ENCODE data around the gene SCGB1D1. TPM values are rescaled to one million over a fixed set of nuclear protein-coding genes. Genes with fewer than 3 reads are reported as not detected.

SCGB1D1 gene
- total and polyA plus RNA-seq, 3 experiments from 2014 or later: not detected

- no peaks in the 10 kb centered on the region for H3K9me3 ChIP-seq (ENCODE audit: low read length)
- no peak overlapping the region for H3K4me3 ChIP-seq (ENCODE audit: low read length)
- CTCF ChIA-PET: no interaction called here
- DNase-seq: no peak
- peaks cover 15% of the 10 kb centered on the region for H3K36me3 ChIP-seq (ENCODE audit: insufficient read depth, low read length)
- H3K4me1 Mint-ChIP-seq: no peaks in the 10 kb centered on the region
- H3K4me1 ChIP-seq (ENCODE audit: insufficient read depth, low read length): no peaks in the 10 kb centered on the region
- H3K27ac Mint-ChIP-seq: no peak overlapping the region
- POLR2A ChIA-PET: no interaction called here
- no peaks in the 10 kb centered on the region for H3K27me3 ChIP-seq (ENCODE audit: insufficient read depth, low read length, poor library complexity, severe bottlenecking)
- no peak overlapping the region for H3K27ac ChIP-seq (ENCODE audit: low read depth, low read length)
- H3K9me3 Mint-ChIP-seq: no peaks in the 10 kb centered on the region
- H3K27me3 Mint-ChIP-seq: no peaks in the 10 kb centered on the region
- H3K36me3 Mint-ChIP-seq: peaks cover 4 to 57% (median 14%) of the 10 kb centered on the region in 3 donors
- H3K4me3 Mint-ChIP-seq: no peak overlapping the region
These were observed 37.5 kb upstream of the SCGB1D1 start for GRCh38 chr11:62152245-62153086.

- ChIA-PET POLR2A (no interaction called here), CTCF (no interaction called here)
- peaks cover 10% of the 10 kb centered on the region for H3K36me3 ChIP-seq (ENCODE audit: insufficient read depth, low read length)
- Mint-ChIP-seq H3K4me3 (no peak overlapping the region), H3K27ac (no peak overlapping the region), H3K27me3 (no peaks in the 10 kb centered on the region), H3K9me3 (no peaks in the 10 kb centered on the region), H3K36me3 (peaks cover 4 to 51% (median 10%) of the 10 kb centered on the region in 3 donors), H3K4me1 (no peaks in the 10 kb centered on the region)
- no peaks in the 10 kb centered on the region for H3K4me1 ChIP-seq (ENCODE audit: insufficient read depth, low read length)
- H3K4me3 ChIP-seq (ENCODE audit: low read length): no peak overlapping the region
- H3K9me3 ChIP-seq (ENCODE audit: low read length): no peaks in the 10 kb centered on the region
- no peaks in the 10 kb centered on the region for H3K27me3 ChIP-seq (ENCODE audit: insufficient read depth, low read length, poor library complexity, severe bottlenecking)
- DNase-seq: no peak
- no peak overlapping the region for H3K27ac ChIP-seq (ENCODE audit: low read depth, low read length)
These were observed 37.0 kb upstream of the SCGB1D1 start for GRCh38 chr11:62153087-62153395.

- peaks cover 4 to 47% (median 9%) of the 10 kb centered on the region in 3 donors for H3K36me3 Mint-ChIP-seq
- peaks cover under 1 to 2% of the 10 kb centered on the region in 2 donors for H3K27me3 Mint-ChIP-seq
- no peak overlapping the region for H3K4me3 ChIP-seq (ENCODE audit: low read length)
- CTCF ChIA-PET: no interaction called here
- no peaks in the 10 kb centered on the region for H3K4me1 Mint-ChIP-seq
- H3K4me1 ChIP-seq (ENCODE audit: insufficient read depth, low read length): no peaks in the 10 kb centered on the region
- no peaks in the 10 kb centered on the region for H3K9me3 Mint-ChIP-seq
- peaks cover 10% of the 10 kb centered on the region for H3K36me3 ChIP-seq (ENCODE audit: insufficient read depth, low read length)
- no peaks in the 10 kb centered on the region for H3K9me3 ChIP-seq (ENCODE audit: low read length)
- no peak overlapping the region for H3K4me3 Mint-ChIP-seq
- DNase-seq: no peak
- no peaks in the 10 kb centered on the region for H3K27me3 ChIP-seq (ENCODE audit: insufficient read depth, low read length, poor library complexity, severe bottlenecking)
- H3K27ac ChIP-seq (ENCODE audit: low read depth, low read length): no peak overlapping the region
- no peak overlapping the region for H3K27ac Mint-ChIP-seq
- POLR2A ChIA-PET: no interaction called here
These were observed 36.4 kb upstream of the SCGB1D1 start for GRCh38 chr11:62153617-62154016.

GRCh38 chr11:62157603-62158002 is 32.4 kb upstream of the SCGB1D1 start:
- CTCF ChIA-PET: interaction anchor here (1.3 kb wide), 1 partner anchor 13 kb away, joined by 3 read pairs; no protein-coding TSS in a partner anchor
- no peaks in the 10 kb centered on the region for H3K9me3 ChIP-seq (ENCODE audit: low read length)

GRCh38 chr11:62166371-62166770 is 23.6 kb upstream of the SCGB1D1 start:
- Histone ChIP-seq H3K4me1 (ENCODE audit: insufficient read depth, low read length) (peaks cover 1% of the 10 kb centered on the region), H3K9me3 (ENCODE audit: low read length) (no peaks in the 10 kb centered on the region), H3K27me3 (ENCODE audit: insufficient read depth, low read length, poor library complexity, severe bottlenecking) (peaks cover under 1% of the 10 kb centered on the region), H3K4me3 (ENCODE audit: low read length) (no peak overlapping the region), H3K36me3 (ENCODE audit: insufficient read depth, low read length) (no peaks in the 10 kb centered on the region), H3K27ac (ENCODE audit: low read depth, low read length) (no peak overlapping the region)
- H3K9me3 Mint-ChIP-seq: no peaks in the 10 kb centered on the region
- POLR2A ChIA-PET: no interaction called here
- CTCF ChIA-PET: no interaction called here
- H3K4me3 Mint-ChIP-seq: no peak overlapping the region
- no peaks in the 10 kb centered on the region for H3K36me3 Mint-ChIP-seq
- no peak for DNase-seq
- peaks cover 2 to 3% (median 2%) of the 10 kb centered on the region in 3 donors for H3K4me1 Mint-ChIP-seq
- H3K27ac Mint-ChIP-seq: peak overlapping the region in 1 of 8 donors; percentile 30
- peaks cover 28 to 74% of the 10 kb centered on the region in 2 donors for H3K27me3 Mint-ChIP-seq

More at GRCh38 chr11:62157603-62158002, 32.4 kb upstream of the SCGB1D1 start:
- Mint-ChIP-seq H3K27me3 (peaks cover 24 to 42% of the 10 kb centered on the region in 2 donors), H3K4me3 (no peak overlapping the region), H3K4me1 (no peaks in the 10 kb centered on the region), H3K36me3 (peaks cover 3 to 8% (median 7%) of the 10 kb centered on the region in 3 donors), H3K27ac (no peak overlapping the region), H3K9me3 (peaks cover 0 to 5% (median 0%) of the 10 kb centered on the region in 5 donors)
- no peak overlapping the region for H3K4me3 ChIP-seq (ENCODE audit: low read length)
- POLR2A ChIA-PET: no interaction called here
- DNase-seq: no peak
- no peaks in the 10 kb centered on the region for H3K4me1 ChIP-seq (ENCODE audit: insufficient read depth, low read length)
- H3K27me3 ChIP-seq (ENCODE audit: insufficient read depth, low read length, poor library complexity, severe bottlenecking): no peaks in the 10 kb centered on the region
- no peaks in the 10 kb centered on the region for H3K36me3 ChIP-seq (ENCODE audit: insufficient read depth, low read length)
- no peak overlapping the region for H3K27ac ChIP-seq (ENCODE audit: low read depth, low read length)

- Mint-ChIP-seq H3K36me3 (no peaks in the 10 kb centered on the region), H3K4me1 (peaks cover 4 to 6% (median 5%) of the 10 kb centered on the region in 3 donors), H3K9me3 (no peaks in the 10 kb centered on the region), H3K27me3 (peaks cover 30 to 71% of the 10 kb centered on the region in 2 donors), H3K4me3 (no peak overlapping the region), H3K27ac (no peak overlapping the region)
- CTCF ChIA-PET: interaction anchor here (1.8 kb wide), 1 partner anchor 38 kb away, joined by 4 read pairs; no protein-coding TSS in a partner anchor
- POLR2A ChIA-PET: no interaction called here
- peaks cover 6% of the 10 kb centered on the region for H3K27me3 ChIP-seq (ENCODE audit: insufficient read depth, low read length, poor library complexity, severe bottlenecking)
- DNase-seq: no peak
- H3K4me3 ChIP-seq (ENCODE audit: low read length): no peak overlapping the region
- no peak overlapping the region for H3K27ac ChIP-seq (ENCODE audit: low read depth, low read length)
- H3K4me1 ChIP-seq (ENCODE audit: insufficient read depth, low read length): peaks cover 4% of the 10 kb centered on the region
- no peaks in the 10 kb centered on the region for H3K36me3 ChIP-seq (ENCODE audit: insufficient read depth, low read length)
- no peaks in the 10 kb centered on the region for H3K9me3 ChIP-seq (ENCODE audit: low read length)
These were observed 20.6 kb upstream of the SCGB1D1 start for GRCh38 chr11:62169448-62169847.

- H3K27me3 ChIP-seq (ENCODE audit: insufficient read depth, low read length, poor library complexity, severe bottlenecking): peaks cover 6% of the 10 kb centered on the region
- no peaks in the 10 kb centered on the region for H3K9me3 Mint-ChIP-seq
These were observed 20.1 kb upstream of the SCGB1D1 start for GRCh38 chr11:62169935-62170334.

GRCh38 chr11:62171261-62171723 is 18.7 kb upstream of the SCGB1D1 start:
- H3K36me3 ChIP-seq (ENCODE audit: insufficient read depth, low read length): no peaks in the 10 kb centered on the region
- CTCF ChIA-PET: interaction anchor here (0.9 to 2.2 kb wide), 11 partner anchors 13 to 273 kb away, joined by 3 to 5 read pairs (median 3); no protein-coding TSS in a partner anchor
- H3K27ac ChIP-seq (ENCODE audit: low read depth, low read length): no peak overlapping the region
- peak overlapping the region in 2 of 7 donors; percentile 4 to 58 for H3K4me3 Mint-ChIP-seq
- peaks cover 4 to 6% (median 5%) of the 10 kb centered on the region in 3 donors for H3K4me1 Mint-ChIP-seq
- H3K9me3 ChIP-seq (ENCODE audit: low read length): no peaks in the 10 kb centered on the region
- no peaks in the 10 kb centered on the region for H3K9me3 Mint-ChIP-seq
- POLR2A ChIA-PET: no interaction called here
- H3K4me3 ChIP-seq (ENCODE audit: low read length): no peak overlapping the region
- H3K27ac Mint-ChIP-seq: peak overlapping the region in 1 of 8 donors; percentile 0
- peaks cover 24 to 64% of the 10 kb centered on the region in 2 donors for H3K27me3 Mint-ChIP-seq
- peak; percentile 46 to 77 (median 57) for DNase-seq
- peaks cover 4% of the 10 kb centered on the region for H3K4me1 ChIP-seq (ENCODE audit: insufficient read depth, low read length)
- H3K27me3 ChIP-seq (ENCODE audit: insufficient read depth, low read length, poor library complexity, severe bottlenecking): peaks cover 6% of the 10 kb centered on the region
- no peaks in the 10 kb centered on the region for H3K36me3 Mint-ChIP-seq

More at GRCh38 chr11:62169935-62170334, 20.1 kb upstream of the SCGB1D1 start:
- no peak for DNase-seq
- H3K4me3 Mint-ChIP-seq: no peak overlapping the region
- peaks cover 4 to 6% (median 5%) of the 10 kb centered on the region in 3 donors for H3K4me1 Mint-ChIP-seq
- no peaks in the 10 kb centered on the region for H3K36me3 Mint-ChIP-seq
- ChIA-PET CTCF (interaction anchor here (1.8 kb wide), 1 partner anchor 37 kb away, joined by 4 read pairs; no protein-coding TSS in a partner anchor), POLR2A (no interaction called here)
- Histone ChIP-seq H3K9me3 (ENCODE audit: low read length) (no peaks in the 10 kb centered on the region), H3K4me3 (ENCODE audit: low read length) (no peak overlapping the region), H3K27ac (ENCODE audit: low read depth, low read length) (no peak overlapping the region), H3K4me1 (ENCODE audit: insufficient read depth, low read length) (peaks cover 4% of the 10 kb centered on the region), H3K36me3 (ENCODE audit: insufficient read depth, low read length) (no peaks in the 10 kb centered on the region)
- no peak overlapping the region for H3K27ac Mint-ChIP-seq
- peaks cover 28 to 71% of the 10 kb centered on the region in 2 donors for H3K27me3 Mint-ChIP-seq
